Measurements from ENCODE around the gene ADH1B. TPM values are rescaled to one million over a fixed set of nuclear protein-coding genes. Genes with fewer than 3 reads are reported as not detected.

Gene ADH1B
- total and polyA plus RNA-seq, 9 of the 15 experiments (the other 6 are each of a cell fraction or from before 2014, with no cell fraction given) = 0.71 TPM; not detected in 8

DNA sequence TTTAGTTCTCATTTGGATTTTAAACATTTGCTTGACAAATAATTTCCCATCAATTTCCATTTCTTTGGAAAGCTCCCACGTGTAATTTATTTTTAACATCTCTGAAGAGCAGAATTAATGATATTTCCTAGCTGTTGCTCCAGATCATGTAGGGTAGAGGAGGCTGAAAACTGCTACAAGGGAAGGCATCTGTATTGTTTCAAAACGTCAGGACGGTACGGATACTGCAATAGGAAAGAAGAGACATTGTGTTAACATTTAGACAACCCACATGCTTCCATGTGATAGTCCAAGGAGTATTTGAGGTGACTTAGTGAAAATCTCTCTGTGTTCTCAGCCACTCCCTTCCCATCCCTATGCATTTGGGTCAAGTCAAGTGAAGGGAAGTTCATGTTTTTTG lies 15.4 kb upstream of the ADH1B start:
- no peaks in the 10 kb centered on the region for H4K20me1 ChIP-seq (replicated peaks; ENCODE audit: control insufficient read depth, insufficient read depth, low read length)
- H3K36me3 ChIP-seq (ENCODE audit: control insufficient read depth, insufficient read depth, low read length) = no peaks in the 10 kb centered on the region
- no peaks in the 10 kb centered on the region for H3K9me1 ChIP-seq (ENCODE audit: control insufficient read depth, insufficient read depth, low read length)
- WGBS (ENCODE audit: insufficient coverage, low coverage, missing lambda C conversion rate) = 1% methylated on average over 4 of the region's 4 CpGs
- BruUV-seq (replicated peaks) = no TSS peak
- H3K79me2 ChIP-seq (ENCODE audit: control insufficient read depth, insufficient read depth, low read length) = no peaks in the 10 kb centered on the region
- ATAC-seq (no peak), FAIRE-seq (no peak), DNase-seq (ENCODE audit: extremely low read depth in 1 of 4, low spot score in 3 of 4) (no peak)
- no peak overlapping the region for H3K4me3 ChIP-seq
- no peak overlapping the region for H3K27ac ChIP-seq (ENCODE audit: extremely low read depth, low read depth, low read length)
- no peaks in the 10 kb centered on the region for H3K9me3 ChIP-seq (replicated peaks; ENCODE audit: control insufficient read depth, insufficient read depth, low read depth, low read length)
- H2AFZ ChIP-seq (ENCODE audit: low read depth, low read length) = no peak overlapping the region
- in situ Hi-C loops (cut with MboI) = no loop called here
- no peak overlapping the region for H3K4me2 ChIP-seq (ENCODE audit: insufficient read depth, low read length)
- TF ChIP-seq LCOR (CRISPR knock-in tag; IDR thresholded peaks at IDR 0.05) = no peak
- TF ChIP-seq ZBTB8A (IDR thresholded peaks at IDR 0.05; ENCODE audit: partially characterized antibody) = no peak
- no peak overlapping the region for H3K9ac ChIP-seq (ENCODE audit: insufficient read depth in 1 of 2, low read depth in 2 of 2, low read length in 2 of 2)
- no peaks in the 10 kb centered on the region for H3K4me1 ChIP-seq (replicated peaks in 1 of 2; ENCODE audit: control insufficient read depth in 2 of 2, insufficient read depth in 2 of 2, low read length in 2 of 2)
- no peaks in the 10 kb centered on the region for H3K27me3 ChIP-seq (ENCODE audit: control insufficient read depth in 2 of 2, insufficient read depth in 2 of 2, low read length in 2 of 2)
- intact Hi-C loops (cut with micrococcal nuclease) = no loop called here
- ChIA-PET CTCF (ENCODE audit: low intra/inter-chr PET ratio) (no interaction called here), POLR2A (no interaction called here)

- POLR2A ChIA-PET = no interaction called here
- no peak for TF ChIP-seq THRA (IDR thresholded peaks at IDR 0.05)
- TF ChIP-seq CREM (IDR thresholded peaks at IDR 0.05; ENCODE audit: low read depth) = no peak
- TF ChIP-seq ETV5 (CRISPR knock-in tag; IDR thresholded peaks at IDR 0.05; ENCODE audit: low read depth) = no peak
- no peak for TF ChIP-seq THAP7 (CRISPR knock-in tag; IDR thresholded peaks at IDR 0.05)
- TF ChIP-seq, protein P1, sequence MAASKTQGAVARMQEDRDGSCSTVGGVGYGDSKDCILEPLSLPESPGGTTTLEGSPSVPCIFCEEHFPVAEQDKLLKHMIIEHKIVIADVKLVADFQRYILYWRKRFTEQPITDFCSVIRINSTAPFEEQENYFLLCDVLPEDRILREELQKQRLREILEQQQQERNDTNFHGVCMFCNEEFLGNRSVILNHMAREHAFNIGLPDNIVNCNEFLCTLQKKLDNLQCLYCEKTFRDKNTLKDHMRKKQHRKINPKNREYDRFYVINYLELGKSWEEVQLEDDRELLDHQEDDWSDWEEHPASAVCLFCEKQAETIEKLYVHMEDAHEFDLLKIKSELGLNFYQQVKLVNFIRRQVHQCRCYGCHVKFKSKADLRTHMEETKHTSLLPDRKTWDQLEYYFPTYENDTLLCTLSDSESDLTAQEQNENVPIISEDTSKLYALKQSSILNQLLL (CRISPR knock-in tag; IDR thresholded peaks at IDR 0.05; ENCODE audit: borderline replicate concordance) = no peak
- TF ChIP-seq PPARD (CRISPR knock-in tag; IDR thresholded peaks at IDR 0.05) = no peak
- TF ChIP-seq HSF4 (CRISPR knock-in tag; IDR thresholded peaks at IDR 0.05; ENCODE audit: borderline replicate concordance) = no peak
- TF ChIP-seq PRMT5 (CRISPR knock-in tag; IDR thresholded peaks at IDR 0.05) = no peak
- no peak for TF ChIP-seq POLR2A (conservative IDR thresholded peaks at IDR 0.05)
- no peak for TF ChIP-seq CHCHD3 (CRISPR knock-in tag; IDR thresholded peaks at IDR 0.05)
- TF ChIP-seq CTCF (IDR thresholded peaks at IDR 0.05 in 2 of 3, conservative IDR thresholded peaks at IDR 0.05 in 1 of 3; ENCODE audit: insufficient read depth in 2 of 3, low read depth in 1 of 3, low read length in 3 of 3) = no peak
Observed at GRCh38 chr4:99334880-99335279, 13.7 kb upstream of the ADH1B start.

More at GRCh38 chr4:99334880-99335279, 13.7 kb upstream of the ADH1B start:
- H3K79me2 ChIP-seq (ENCODE audit: control insufficient read depth, insufficient read depth, low read length) = no peaks in the 10 kb centered on the region
- intact Hi-C loops (cut with micrococcal nuclease) = no loop called here
- no peak overlapping the region for H3K4me3 ChIP-seq
- no peaks in the 10 kb centered on the region for H3K9me3 ChIP-seq (replicated peaks; ENCODE audit: control insufficient read depth, insufficient read depth, low read depth, low read length)
- no TSS peak for BruUV-seq (replicated peaks)
- no peaks in the 10 kb centered on the region for H4K20me1 ChIP-seq (replicated peaks; ENCODE audit: control insufficient read depth, insufficient read depth, low read length)
- ATAC-seq = no peak
- no peak for FAIRE-seq
- in situ Hi-C loops (cut with MboI) = no loop called here
- no peaks in the 10 kb centered on the region for H3K36me3 ChIP-seq (ENCODE audit: control insufficient read depth, insufficient read depth, low read length)
- no peak overlapping the region for H3K9ac ChIP-seq (ENCODE audit: insufficient read depth in 1 of 2, low read depth in 2 of 2, low read length in 2 of 2)
- no peaks in the 10 kb centered on the region for H3K9me1 ChIP-seq (ENCODE audit: control insufficient read depth, insufficient read depth, low read length)
- 0% methylated on average over 1 of the region's 1 CpG for WGBS (ENCODE audit: insufficient coverage, low coverage, missing lambda C conversion rate)
- no peak overlapping the region for H3K27ac ChIP-seq (ENCODE audit: extremely low read depth, low read depth, low read length)
- H3K4me1 ChIP-seq (replicated peaks in 1 of 2; ENCODE audit: control insufficient read depth in 2 of 2, insufficient read depth in 2 of 2, low read length in 2 of 2) = no peaks in the 10 kb centered on the region
- DNase-seq (ENCODE audit: extremely low read depth in 1 of 4, low spot score in 3 of 4) = no peak
- no peak overlapping the region for H2AFZ ChIP-seq (ENCODE audit: low read depth, low read length)
- no peaks in the 10 kb centered on the region for H3K27me3 ChIP-seq (ENCODE audit: control insufficient read depth in 2 of 2, insufficient read depth in 2 of 2, low read length in 2 of 2)
- CTCF ChIA-PET (ENCODE audit: low intra/inter-chr PET ratio) = no interaction called here
- H3K4me2 ChIP-seq (ENCODE audit: insufficient read depth, low read length) = no peak overlapping the region

Data from K562 (cell line).